ENCODE data around the gene FGGY. TPM values are rescaled to one million over a fixed set of nuclear protein-coding genes. Genes with fewer than 3 reads are reported as not detected.

Gene FGGY
- total and polyA plus RNA-seq, 4 donors: 5.3 to 25.1 (median 11.9) TPM

Small RNA genes within 50 kb of the gene (microRNA-seq; reads per million reads assigned to microRNA genes)
- gene MIR4711: 0 reads per million in 2 donors
